ENCODE results near the gene ARID1B.

DNA sequence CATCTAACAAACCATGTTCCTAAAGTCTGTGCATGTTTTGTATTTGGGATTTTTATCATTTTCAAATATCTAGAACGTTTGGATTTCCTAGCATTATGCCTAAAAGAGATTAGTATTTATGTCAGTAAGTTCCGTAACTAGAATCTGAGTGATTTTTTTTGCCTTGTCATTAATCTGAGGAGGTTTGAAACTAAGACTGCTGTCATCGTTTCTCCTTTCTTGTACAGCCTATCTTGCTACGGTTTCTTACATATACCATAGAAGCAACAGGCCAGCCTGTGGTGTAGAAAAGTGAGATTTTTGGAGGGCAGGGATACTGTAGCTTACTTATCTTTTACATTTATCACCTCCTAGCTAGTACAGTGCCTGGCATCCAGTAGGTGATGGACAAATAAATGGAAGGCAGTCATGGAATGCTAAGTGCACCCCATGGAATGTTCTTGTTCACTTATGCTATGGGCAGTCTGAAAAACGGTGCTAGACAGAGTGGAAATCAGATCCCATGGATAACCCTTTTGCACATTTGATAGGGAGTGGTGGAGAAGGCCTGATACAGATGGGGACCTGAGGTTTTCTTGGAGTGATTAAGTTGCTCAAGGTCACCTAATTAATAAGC, 93.9 kb downstream of the ARID1B start:
- TF ChIP-seq, protein P1, sequence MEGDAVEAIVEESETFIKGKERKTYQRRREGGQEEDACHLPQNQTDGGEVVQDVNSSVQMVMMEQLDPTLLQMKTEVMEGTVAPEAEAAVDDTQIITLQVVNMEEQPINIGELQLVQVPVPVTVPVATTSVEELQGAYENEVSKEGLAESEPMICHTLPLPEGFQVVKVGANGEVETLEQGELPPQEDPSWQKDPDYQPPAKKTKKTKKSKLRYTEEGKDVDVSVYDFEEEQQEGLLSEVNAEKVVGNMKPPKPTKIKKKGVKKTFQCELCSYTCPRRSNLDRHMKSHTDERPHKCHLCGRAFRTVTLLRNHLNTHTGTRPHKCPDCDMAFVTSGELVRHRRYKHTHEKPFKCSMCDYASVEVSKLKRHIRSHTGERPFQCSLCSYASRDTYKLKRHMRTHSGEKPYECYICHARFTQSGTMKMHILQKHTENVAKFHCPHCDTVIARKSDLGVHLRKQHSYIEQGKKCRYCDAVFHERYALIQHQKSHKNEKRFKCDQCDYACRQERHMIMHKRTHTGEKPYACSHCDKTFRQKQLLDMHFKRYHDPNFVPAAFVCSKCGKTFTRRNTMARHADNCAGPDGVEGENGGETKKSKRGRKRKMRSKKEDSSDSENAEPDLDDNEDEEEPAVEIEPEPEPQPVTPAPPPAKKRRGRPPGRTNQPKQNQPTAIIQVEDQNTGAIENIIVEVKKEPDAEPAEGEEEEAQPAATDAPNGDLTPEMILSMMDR (conservative IDR thresholded peaks at IDR 0.05): no peak
- no peak for TF ChIP-seq EZH2 (IDR thresholded peaks at IDR 0.05; ENCODE audit: low read depth)

Data from PC-9 (cell line).